Activated T-helper 1 cell treated with anti-CD3 and anti-CD28 coated beads, Interleukin-2, amount 50 U/mL, for 16 hours (primary cell): ENCODE results near the gene HEPH.
"Not testable (repeated sequence)": the region's sequence is repeated elsewhere in the genome, so short reads cannot be mapped to it uniquely, and the experiment has no call there.

ENCODE experiments used
- DNase-seq, 2 donors: peaks; one replicate each; pipeline ENCODE4 v3.0.0-alpha.2; 2020; ENCODE audit warnings: low read depth in 1 of 2, low spot score in 1 of 2

HEPH gene, protein sequence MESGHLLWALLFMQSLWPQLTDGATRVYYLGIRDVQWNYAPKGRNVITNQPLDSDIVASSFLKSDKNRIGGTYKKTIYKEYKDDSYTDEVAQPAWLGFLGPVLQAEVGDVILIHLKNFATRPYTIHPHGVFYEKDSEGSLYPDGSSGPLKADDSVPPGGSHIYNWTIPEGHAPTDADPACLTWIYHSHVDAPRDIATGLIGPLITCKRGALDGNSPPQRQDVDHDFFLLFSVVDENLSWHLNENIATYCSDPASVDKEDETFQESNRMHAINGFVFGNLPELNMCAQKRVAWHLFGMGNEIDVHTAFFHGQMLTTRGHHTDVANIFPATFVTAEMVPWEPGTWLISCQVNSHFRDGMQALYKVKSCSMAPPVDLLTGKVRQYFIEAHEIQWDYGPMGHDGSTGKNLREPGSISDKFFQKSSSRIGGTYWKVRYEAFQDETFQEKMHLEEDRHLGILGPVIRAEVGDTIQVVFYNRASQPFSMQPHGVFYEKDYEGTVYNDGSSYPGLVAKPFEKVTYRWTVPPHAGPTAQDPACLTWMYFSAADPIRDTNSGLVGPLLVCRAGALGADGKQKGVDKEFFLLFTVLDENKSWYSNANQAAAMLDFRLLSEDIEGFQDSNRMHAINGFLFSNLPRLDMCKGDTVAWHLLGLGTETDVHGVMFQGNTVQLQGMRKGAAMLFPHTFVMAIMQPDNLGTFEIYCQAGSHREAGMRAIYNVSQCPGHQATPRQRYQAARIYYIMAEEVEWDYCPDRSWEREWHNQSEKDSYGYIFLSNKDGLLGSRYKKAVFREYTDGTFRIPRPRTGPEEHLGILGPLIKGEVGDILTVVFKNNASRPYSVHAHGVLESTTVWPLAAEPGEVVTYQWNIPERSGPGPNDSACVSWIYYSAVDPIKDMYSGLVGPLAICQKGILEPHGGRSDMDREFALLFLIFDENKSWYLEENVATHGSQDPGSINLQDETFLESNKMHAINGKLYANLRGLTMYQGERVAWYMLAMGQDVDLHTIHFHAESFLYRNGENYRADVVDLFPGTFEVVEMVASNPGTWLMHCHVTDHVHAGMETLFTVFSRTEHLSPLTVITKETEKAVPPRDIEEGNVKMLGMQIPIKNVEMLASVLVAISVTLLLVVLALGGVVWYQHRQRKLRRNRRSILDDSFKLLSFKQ

DNA sequence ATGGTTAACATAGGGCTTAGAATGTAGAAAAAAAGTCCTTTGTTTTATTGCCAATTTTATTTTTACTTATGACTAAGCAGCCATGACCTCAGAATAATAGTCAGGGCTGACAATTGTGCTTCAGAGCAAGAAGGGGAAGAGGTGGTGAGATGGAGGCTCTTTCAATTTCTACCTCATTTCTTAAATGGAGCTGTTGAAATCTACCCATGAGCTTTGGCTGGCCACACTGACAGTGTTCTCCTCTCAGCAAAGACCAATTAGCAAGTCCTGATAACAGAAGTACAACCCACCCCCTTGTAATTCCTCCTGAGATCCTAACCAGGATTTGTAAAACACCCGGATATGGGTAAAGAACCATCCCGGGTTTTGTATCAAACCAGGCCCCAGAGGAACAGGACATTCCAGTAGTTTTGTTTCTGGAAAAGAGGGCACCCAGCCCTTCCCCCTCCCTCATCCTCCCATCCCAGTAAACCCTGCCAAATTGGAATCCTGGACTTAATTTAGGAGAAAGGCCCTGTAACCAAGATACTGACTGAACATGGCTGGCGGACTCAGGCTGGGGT, at the start of gene HEPH:
HEPH (plus strand) TSS at position 399 of the 563 bp plus-strand sequence. CDS start 6,324 bp downstream, outside the sequence.
- DNase-seq = no peak

- DNase-seq = not testable (repeated sequence)
Observed at GRCh38 chrX:66118722-66119121, 45.3 kb upstream of the HEPH start.

DNA sequence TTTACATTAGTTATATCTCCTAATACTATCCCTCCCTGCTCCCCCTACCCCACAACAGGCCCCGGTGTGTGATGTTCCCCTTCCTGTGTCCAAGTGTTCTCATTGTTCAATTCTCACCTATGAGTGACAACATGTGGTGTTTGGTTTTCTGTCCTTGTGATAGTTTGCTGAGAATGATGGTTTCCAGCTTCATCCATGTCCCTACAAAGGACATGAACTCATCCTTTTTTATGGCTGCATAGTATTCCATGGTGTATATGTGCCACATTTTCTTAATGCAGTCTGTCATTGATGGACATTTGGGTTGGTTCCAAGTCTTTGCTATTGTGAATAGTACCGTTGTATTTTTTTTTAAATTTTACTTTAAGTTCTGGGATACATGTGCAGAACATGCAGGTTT, 42.7 kb upstream of the HEPH start:
- DNase-seq = not testable (repeated sequence)

DNA sequence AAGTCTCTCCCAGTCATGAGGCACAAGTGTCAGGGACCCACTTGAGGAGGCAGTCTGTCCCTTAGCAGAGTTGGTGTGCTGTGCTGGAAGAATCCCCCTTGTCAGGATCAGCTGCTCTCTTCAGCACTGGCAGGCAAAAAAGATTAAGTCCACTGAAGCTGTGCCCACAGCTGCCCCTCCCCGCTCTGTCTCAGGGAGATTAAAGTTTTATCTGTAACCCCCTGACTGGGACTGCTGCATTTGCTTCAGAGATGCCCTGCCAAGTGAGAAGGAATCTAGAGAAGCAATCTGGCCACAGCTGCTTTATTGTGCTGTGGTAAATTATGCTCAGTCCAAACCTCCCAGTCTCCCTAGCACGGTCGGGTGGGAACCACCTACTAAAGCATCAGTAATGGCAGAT, 37.4 kb upstream of the HEPH start:
- DNase-seq = no peak

GRCh38 chrX:66130469-66130868, 33.6 kb upstream of the HEPH start:
- no peak for DNase-seq

GRCh38 chrX:66135284-66135683, 28.8 kb upstream of the HEPH start:
- DNase-seq = not testable (repeated sequence)

DNA sequence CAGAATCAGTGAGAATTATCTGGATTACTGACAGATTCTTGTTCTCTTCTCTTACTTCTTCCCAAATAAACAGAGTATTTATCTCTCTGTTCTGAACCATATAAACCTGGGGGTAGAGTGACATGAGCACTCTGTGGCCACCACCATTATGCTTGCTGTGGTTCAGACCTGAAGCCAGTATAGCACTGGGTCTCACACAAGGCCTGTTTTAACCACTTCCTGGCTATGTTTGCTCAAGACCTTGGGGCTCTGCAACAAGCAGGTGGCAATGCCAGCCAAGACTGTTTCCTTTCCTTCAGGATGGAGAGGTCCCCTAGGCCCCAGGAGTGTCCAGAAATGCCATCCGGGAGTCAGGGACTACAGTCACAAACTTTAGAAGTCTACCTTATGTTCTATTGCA, 21.7 kb upstream of the HEPH start:
- no peak for DNase-seq

- no peak for DNase-seq
Observed at GRCh38 chrX:66144258-66144657, 19.8 kb upstream of the HEPH start.

- no peak for DNase-seq
Observed at GRCh38 chrX:66149519-66149918, 14.5 kb upstream of the HEPH start.

- DNase-seq = no peak
Observed at GRCh38 chrX:66150163-66150562, 13.9 kb upstream of the HEPH start.

DNA sequence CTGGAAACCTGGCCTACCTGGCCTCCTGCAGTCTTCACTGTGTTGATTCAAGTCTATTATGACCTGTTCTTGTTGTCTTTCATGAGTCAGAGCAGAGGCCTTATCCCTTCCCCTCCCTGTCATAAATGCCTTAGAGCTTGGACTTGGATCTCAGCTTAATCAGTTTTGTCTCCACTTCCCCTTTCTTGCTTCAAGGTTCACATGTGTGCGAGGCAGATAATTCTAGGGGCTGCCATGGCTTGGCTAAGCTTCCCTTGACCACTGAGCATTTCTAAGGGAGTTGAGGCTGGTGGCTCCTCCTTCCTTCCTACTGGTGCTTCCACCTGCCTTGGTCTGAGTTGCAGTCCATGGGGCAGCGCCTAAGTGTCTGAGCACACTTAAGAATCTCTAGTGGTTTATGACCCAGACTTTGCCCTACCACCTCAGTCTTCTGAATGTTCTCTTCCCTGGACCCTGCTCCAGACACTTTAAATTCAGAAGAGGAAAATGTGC, 1.7 kb upstream of the HEPH start:
- no peak for DNase-seq

DNA sequence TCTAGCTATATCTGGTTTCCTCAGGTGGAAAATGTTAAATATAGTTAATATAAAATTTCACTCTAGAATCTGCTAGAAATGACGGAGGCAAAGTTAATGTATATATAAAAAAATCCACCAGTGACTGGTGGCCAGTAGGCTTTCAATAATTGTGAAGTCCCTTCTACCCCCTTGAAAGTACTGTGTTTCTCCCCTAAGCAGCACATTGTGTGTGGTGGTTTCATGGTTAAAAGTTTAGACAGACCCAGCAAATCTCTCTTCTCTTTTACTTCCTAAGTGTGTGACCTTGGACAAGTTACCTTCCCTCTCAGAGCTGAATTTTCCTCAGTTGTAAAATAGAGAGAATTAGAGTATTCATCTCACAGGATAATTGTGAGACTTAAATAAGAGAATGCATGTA, 600 bp upstream of the HEPH start:
- no peak for DNase-seq

GRCh38 chrX:66164470-66164869, 423 bp downstream of the HEPH start:
- no peak for DNase-seq

GRCh38 chrX:66164931-66165330, 884 bp downstream of the HEPH start:
- no peak for DNase-seq

DNA sequence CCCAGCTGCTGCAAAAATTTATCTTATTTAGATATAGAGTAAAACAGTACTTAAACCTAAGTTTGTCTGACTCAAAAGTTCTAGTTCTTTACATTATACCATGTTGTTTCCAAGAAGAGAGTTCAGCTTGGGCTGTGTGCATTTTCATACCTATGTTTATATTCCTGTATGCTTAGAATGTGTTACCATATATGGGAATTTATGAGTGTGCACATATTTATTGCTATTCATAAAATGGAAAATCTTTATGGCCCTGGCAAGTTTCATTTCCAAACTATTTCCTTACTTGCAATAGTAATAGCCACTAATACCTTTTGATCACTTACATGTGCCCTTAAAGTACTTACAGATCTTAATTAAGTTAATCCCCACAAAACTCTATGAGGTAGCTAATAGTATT, 2.6 kb downstream of the HEPH start:
- no peak for DNase-seq

DNA sequence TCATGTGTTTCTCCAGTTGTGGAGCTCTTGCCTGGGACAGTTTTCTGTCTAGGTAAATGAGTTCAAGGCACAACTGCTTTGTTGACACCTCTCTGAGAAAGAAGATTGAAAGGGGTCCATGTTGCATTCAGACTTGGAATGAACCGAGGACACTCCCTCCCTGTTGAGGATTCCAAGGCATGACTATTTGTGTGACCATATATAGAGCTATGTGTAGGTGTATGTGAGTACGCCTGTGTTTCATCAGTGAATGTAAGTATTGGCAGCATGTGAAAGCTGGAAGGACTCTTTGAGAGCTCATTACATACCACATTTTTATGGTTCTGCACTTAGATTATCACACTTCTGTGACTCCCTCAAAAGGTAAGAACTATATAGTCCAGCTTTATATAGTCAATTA, 3.4 kb downstream of the HEPH start:
- no peak for DNase-seq

DNA sequence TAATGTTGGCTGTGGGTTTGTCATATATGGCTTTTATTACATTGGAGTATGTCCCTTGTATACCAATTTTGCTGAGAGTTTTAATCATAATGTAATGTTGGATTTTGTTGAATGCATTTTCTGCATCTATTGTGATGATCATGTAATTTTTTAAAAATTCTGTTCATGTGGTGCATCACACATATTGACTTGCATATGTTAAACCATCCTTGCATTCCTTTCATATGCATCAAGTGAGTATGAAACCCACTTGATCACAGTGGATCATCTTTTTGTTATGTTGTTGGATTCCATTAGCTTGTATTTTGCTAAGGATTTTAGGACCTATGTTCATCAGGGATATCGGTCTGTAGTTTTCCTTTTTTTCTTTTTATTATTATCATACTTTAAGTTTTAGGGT, 12.1 kb downstream of the HEPH start:
- no peak for DNase-seq

DNA sequence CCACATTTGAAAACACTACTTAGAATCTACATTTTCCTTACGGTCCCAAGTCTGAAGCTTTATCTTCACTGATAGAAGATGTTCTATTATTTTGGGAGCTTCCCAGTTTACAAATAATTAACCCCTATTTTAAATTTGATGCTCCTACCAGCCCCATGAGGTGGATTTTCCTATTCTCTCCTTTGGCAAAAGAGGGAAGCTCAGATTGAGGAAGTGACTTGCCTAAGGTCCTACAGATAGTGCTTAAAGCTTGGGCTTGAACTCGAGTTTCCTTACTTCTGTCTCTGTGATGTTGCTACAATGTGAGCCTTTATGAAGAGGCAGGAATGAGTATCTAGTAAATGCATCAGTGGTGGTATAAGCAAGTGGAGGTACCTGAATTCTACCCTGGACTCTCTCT, 27.5 kb downstream of the HEPH start:
- DNase-seq = no peak

- no peak for DNase-seq
Observed at GRCh38 chrX:66193821-66194220, 29.8 kb downstream of the HEPH start.

DNA sequence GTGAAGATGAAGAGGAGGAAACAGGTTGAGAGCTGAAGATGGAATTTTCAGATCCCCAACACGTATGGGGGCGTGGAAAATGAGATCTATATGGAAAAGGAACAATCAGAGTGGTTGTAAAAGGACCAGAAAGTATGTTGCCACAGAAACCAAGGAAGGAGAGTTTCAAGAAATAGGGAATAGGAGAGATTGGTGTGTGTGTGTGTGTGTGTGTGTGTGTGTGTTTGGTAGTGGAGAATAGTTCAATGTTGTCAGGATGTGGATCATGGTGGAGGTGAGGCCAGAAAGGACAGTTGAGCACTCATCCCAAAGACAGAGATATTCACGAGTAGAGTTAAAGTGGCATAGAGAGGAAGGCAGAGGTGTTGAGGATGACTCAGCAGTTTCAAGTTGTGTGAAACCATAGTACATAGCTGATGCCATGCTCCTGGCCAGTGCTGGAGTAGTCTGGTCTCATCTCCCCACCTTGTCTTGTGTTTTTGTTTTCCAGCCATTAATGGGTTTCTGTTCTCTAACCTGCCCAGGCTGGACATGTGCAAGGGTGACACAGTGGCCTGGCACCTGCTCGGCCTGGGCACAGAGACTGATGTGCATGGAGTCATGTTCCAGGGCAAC, 36.1 kb downstream of the HEPH start:
- no peak for DNase-seq
